ENCODE measurements around the gene HOMEZ. TPM values are rescaled to one million over a fixed set of nuclear protein-coding genes. Genes with fewer than 3 reads are reported as not detected.
"Not testable (repeated sequence)": the region's sequence is repeated elsewhere in the genome, so short reads cannot be mapped to it uniquely, and the experiment has no call there.

HOMEZ gene
- 8.0 TPM for total RNA-seq
- long read RNA-seq, full-length matches to known transcripts, result 6 of 7 reads
- long read RNA-seq, partial matches to known transcripts, result 0 of 7 reads
- long read RNA-seq, other reads (novel, unspliced or antisense), result 1 of 7 reads

GRCh38 chr14:23286020-23286901 is at the start of gene HOMEZ:
Gene HOMEZ (minus strand): TSS chr14:23286132. CDS start chr14:23285952, 180 bp downstream.
- DNase-seq (ENCODE audit: missing footprints) (peak; percentile 99), ATAC-seq (peak; percentile 99)
- intact Hi-C loops (cut with DNase I), result loop anchor here (1.0 kb wide), 1 partner anchor 10 kb away; no protein-coding TSS in a partner anchor

GRCh38 chr14:23335623-23336022 is 49.7 kb upstream of the HOMEZ start:
- intact Hi-C loops (cut with DNase I), result no loop called here
- ATAC-seq (no peak), DNase-seq (ENCODE audit: missing footprints) (no peak)

GRCh38 chr14:23327947-23328744 is 42.2 kb upstream of the HOMEZ start:
- intact Hi-C loops (cut with DNase I), result loop anchor here (1.0 to 5.0 kb wide), 2 partner anchors 52 to 119 kb away; no protein-coding TSS in a partner anchor
- ATAC-seq (peak; percentile 68), DNase-seq (ENCODE audit: missing footprints) (no peak)

- intact Hi-C loops (cut with DNase I), result loop anchor here (5.0 kb wide), 1 partner anchor 121 kb away; no protein-coding TSS in a partner anchor
- no peak for ATAC-seq
- DNase-seq (ENCODE audit: missing footprints), result no peak
Observed at GRCh38 chr14:23326491-23327332, 40.8 kb upstream of the HOMEZ start.

GRCh38 chr14:23325746-23326145 is 39.8 kb upstream of the HOMEZ start:
- DNase-seq (ENCODE audit: missing footprints); ATAC-seq: not testable (repeated sequence)
- intact Hi-C loops (cut with DNase I), result loop anchor here (5.0 kb wide), 1 partner anchor 122 kb away; no protein-coding TSS in a partner anchor

- intact Hi-C loops (cut with DNase I), result loop anchor here (5.0 kb wide), 3 partner anchors 122 to 232 kb away; partner anchors contain the start of genes NGDN and THTPA
- ATAC-seq, result no peak
- no peak for DNase-seq (ENCODE audit: missing footprints)
Observed at GRCh38 chr14:23324993-23325392, 39.1 kb upstream of the HOMEZ start.

- no peak for ATAC-seq
- intact Hi-C loops (cut with DNase I), result loop anchor here (5.0 kb wide), 2 partner anchors 143 to 233 kb away; partner anchors contain the start of genes NGDN and THTPA
Observed at GRCh38 chr14:23324455-23324846, 38.5 kb upstream of the HOMEZ start.

GRCh38 chr14:23323838-23324454 is 38.0 kb upstream of the HOMEZ start:
- intact Hi-C loops (cut with DNase I), result loop anchor here (5.0 kb wide), 2 partner anchors 143 to 233 kb away; partner anchors contain the start of genes NGDN and THTPA
- ATAC-seq, result no peak

More at GRCh38 chr14:23324455-23324846, 38.5 kb upstream of the HOMEZ start:
- DNase-seq (ENCODE audit: missing footprints), result no peak

GRCh38 chr14:23322568-23323517 is 36.9 kb upstream of the HOMEZ start:
- no peak for DNase-seq (ENCODE audit: missing footprints)
- intact Hi-C loops (cut with DNase I), result loop anchor here (5.0 kb wide), 2 partner anchors 144 to 234 kb away; partner anchors contain the start of genes NGDN and THTPA
- no peak for ATAC-seq

More at GRCh38 chr14:23323838-23324454, 38.0 kb upstream of the HOMEZ start:
- no peak for DNase-seq (ENCODE audit: missing footprints)

GRCh38 chr14:23321572-23322547 is 35.9 kb upstream of the HOMEZ start:
- intact Hi-C loops (cut with DNase I), result loop anchor here (1.0 to 5.0 kb wide), 3 partner anchors 21 to 235 kb away; partner anchors contain the start of genes NGDN and THTPA
- ATAC-seq (peak; percentile 8), DNase-seq (ENCODE audit: missing footprints) (peak; percentile 80)

- ATAC-seq (peak; percentile 97), DNase-seq (ENCODE audit: missing footprints) (peak; percentile 98)
- intact Hi-C loops (cut with DNase I), result loop anchor here (1.0 to 5.0 kb wide), 3 partner anchors 20 to 236 kb away; partner anchors contain the start of genes NGDN and THTPA
Observed at GRCh38 chr14:23320584-23321571, 34.9 kb upstream of the HOMEZ start, which contains the start of gene PABPN1. Gene PABPN1 (plus strand): TSS chr14:23321457. CDS start chr14:23321470, 13 bp downstream.

GRCh38 chr14:23319746-23320583 is 34.0 kb upstream of the HOMEZ start:
- ATAC-seq (no peak), DNase-seq (ENCODE audit: missing footprints) (no peak)
- intact Hi-C loops (cut with DNase I), result loop anchor here (5.0 kb wide), 2 partner anchors 147 to 237 kb away; partner anchors contain the start of genes NGDN and THTPA

GRCh38 chr14:23316300-23316699 is 30.4 kb upstream of the HOMEZ start:
- intact Hi-C loops (cut with DNase I), result no loop called here

More at GRCh38 chr14:23316300-23316699, 30.4 kb upstream of the HOMEZ start:
- DNase-seq (ENCODE audit: missing footprints), result no peak
- ATAC-seq, result no peak
